Nephron progenitor cell (in vitro differentiated cells): ENCODE data around the gene ANLN.

Experiments
- DNase-seq: peaks from one replicate; pipeline ENCODE4 v3.0.0; 2021
- H3K27ac Mint-ChIP-seq: 2 replicates; pipeline ENCODE4 v1.8.0; 2021; ENCODE audit warnings: mild to moderate bottlenecking, moderate library complexity, mixed read lengths
- H3K27me3 Mint-ChIP-seq: 2 replicates; pipeline ENCODE4 v1.8.0; 2021; ENCODE audit warnings: mild to moderate bottlenecking, low read depth, mixed read lengths; ENCODE audit not compliant: poor library complexity
- H3K36me3 Mint-ChIP-seq: 2 replicates; pipeline ENCODE4 v1.8.0; 2021; ENCODE audit warnings: low read depth, mixed read lengths
- H3K4me1 Mint-ChIP-seq: 2 replicates; pipeline ENCODE4 v1.8.0; 2021; ENCODE audit warnings: mixed read lengths
- H3K4me3 Mint-ChIP-seq: 2 replicates; pipeline ENCODE4 v1.8.0; 2021; ENCODE audit warnings: mild to moderate bottlenecking, moderate library complexity, mixed read lengths
- H3K9me3 Mint-ChIP-seq: 2 replicates; pipeline ENCODE4 v1.8.0; 2021; ENCODE audit warnings: mild to moderate bottlenecking, moderate library complexity, mixed read lengths
- TF ChIP-seq, protein P1 (sequence below): fragments of 200-600 bp; sonication (generic); IDR thresholded peaks from 2 replicates; pipeline ENCODE4 v1.5.0; 2021; ENCODE audit warnings: antibody characterized with exemption

The ANLN gene

DNA sequence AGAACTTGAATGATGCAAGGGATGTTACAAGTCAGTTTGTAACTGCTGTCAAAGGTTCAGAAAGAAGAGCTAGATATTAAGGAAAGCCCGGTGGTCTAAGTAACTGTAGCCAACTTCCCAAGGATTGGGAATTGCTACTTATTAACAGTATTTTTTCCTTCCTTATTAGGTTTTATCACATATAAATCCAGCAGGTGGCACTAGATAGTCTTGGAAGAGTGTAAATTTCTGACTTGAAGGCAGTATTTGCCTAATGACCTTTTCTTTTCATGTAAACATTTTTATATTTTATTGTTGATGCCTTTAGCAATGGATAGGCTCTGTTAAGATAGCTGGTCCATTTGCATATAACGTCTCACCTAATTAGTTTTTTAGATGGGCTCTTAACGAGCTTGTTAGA lies 51.2 kb downstream of the ANLN start:
- peaks cover 5% of the 10 kb centered on the region for H3K9me3 Mint-ChIP-seq
- peaks cover 43% of the 10 kb centered on the region for H3K36me3 Mint-ChIP-seq
- H3K27me3 Mint-ChIP-seq: no peaks in the 10 kb centered on the region
- no peak for DNase-seq
- no peak overlapping the region for H3K27ac Mint-ChIP-seq
- H3K4me3 Mint-ChIP-seq: no peak overlapping the region
- H3K4me1 Mint-ChIP-seq: no peaks in the 10 kb centered on the region
- TF ChIP-seq, protein P1, sequence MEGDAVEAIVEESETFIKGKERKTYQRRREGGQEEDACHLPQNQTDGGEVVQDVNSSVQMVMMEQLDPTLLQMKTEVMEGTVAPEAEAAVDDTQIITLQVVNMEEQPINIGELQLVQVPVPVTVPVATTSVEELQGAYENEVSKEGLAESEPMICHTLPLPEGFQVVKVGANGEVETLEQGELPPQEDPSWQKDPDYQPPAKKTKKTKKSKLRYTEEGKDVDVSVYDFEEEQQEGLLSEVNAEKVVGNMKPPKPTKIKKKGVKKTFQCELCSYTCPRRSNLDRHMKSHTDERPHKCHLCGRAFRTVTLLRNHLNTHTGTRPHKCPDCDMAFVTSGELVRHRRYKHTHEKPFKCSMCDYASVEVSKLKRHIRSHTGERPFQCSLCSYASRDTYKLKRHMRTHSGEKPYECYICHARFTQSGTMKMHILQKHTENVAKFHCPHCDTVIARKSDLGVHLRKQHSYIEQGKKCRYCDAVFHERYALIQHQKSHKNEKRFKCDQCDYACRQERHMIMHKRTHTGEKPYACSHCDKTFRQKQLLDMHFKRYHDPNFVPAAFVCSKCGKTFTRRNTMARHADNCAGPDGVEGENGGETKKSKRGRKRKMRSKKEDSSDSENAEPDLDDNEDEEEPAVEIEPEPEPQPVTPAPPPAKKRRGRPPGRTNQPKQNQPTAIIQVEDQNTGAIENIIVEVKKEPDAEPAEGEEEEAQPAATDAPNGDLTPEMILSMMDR: peak; percentile 42

DNA sequence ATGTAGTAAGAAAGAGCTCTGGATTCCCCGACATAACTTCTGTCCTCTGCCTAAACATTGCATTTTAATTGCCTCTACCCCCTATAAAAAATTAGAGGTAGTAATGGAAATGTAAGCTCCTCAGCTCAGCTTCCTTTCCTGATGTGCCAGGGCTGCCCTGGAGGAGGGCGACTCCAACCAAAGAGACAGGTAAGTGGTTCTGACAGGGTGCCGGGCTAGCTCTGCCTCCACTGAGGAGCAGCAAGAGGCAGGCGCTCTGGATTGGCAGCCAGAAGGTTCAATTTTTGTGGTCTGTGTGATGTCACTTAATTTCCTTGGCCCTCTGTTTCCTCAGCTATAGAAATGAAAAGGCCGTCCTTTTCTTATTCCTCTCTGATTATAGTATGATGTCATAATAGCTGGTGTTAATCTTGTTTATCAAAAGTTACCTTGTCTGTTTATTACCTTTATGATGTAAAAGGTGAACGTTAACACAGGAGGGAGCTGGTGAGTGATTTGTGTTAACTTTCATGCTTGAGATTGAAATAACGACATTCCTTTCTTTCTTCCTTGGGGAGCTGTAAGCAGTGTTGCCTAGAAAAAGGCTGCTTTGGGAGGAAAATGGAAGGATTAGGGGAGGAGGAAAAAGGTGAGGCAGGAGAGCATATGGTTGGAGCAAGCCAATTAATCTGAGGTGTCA lies 51.8 kb downstream of the ANLN start:
- no peak overlapping the region for H3K4me3 Mint-ChIP-seq
- peaks cover 11% of the 10 kb centered on the region for H3K9me3 Mint-ChIP-seq
- no peak for DNase-seq
- TF ChIP-seq, protein P1: no peak
- H3K4me1 Mint-ChIP-seq: no peaks in the 10 kb centered on the region
- no peaks in the 10 kb centered on the region for H3K27me3 Mint-ChIP-seq
- H3K27ac Mint-ChIP-seq: no peak overlapping the region
- peaks cover 43% of the 10 kb centered on the region for H3K36me3 Mint-ChIP-seq

DNA sequence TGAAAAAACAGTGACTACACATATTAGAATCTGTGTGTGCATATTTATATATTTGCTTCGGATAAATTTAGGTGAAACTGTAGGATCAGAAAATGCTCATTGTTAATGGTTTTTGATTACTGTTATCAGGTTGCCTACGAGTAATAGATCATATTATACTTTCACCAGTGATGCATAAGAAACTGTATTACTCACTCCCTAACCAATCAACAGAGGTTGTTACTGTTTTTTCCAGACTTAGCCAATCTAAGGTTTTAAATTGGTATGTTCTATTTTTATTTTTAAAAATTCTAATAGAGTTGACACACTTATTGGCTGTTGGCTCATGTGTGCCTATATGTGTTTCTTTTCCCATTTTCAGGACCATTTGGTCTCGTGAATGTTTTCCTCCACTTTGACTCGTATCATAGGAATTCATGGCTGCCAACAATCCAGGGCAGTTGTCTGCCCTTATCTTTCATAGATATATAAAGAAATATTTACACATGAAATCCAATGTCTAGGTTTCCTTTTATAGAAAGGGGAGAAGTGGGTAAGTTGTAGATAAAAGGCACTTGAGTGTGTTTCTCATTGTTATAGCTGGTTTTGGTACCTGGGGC lies 59.2 kb downstream of the ANLN start:
- H3K36me3 Mint-ChIP-seq: peaks cover 77% of the 10 kb centered on the region
- H3K27me3 Mint-ChIP-seq: no peaks in the 10 kb centered on the region
- peaks cover 15% of the 10 kb centered on the region for H3K9me3 Mint-ChIP-seq
- TF ChIP-seq, protein P1: no peak
- DNase-seq: no peak
- H3K27ac Mint-ChIP-seq: no peak overlapping the region
- no peak overlapping the region for H3K4me3 Mint-ChIP-seq
- no peaks in the 10 kb centered on the region for H3K4me1 Mint-ChIP-seq

DNA sequence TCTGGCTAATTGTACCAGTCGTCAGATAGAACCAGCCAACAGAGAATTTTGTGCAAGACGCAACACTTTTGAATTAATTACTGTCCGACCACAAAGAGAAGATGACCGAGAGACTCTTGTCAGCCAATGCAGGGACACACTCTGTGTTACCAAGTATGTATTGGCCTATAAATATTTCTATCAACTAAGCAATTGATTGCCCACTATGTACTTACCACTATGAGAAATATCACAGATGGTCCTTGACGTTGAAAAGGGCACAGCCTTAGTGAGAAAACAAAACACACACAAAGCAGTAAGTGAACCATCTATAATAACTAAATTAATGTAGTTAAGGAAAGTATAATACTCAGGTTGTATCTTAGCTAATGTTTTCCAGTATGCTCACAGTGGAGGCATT lies 60.0 kb downstream of the ANLN start:
- Mint-ChIP-seq H3K27me3 (no peaks in the 10 kb centered on the region), H3K36me3 (peaks cover 78% of the 10 kb centered on the region), H3K27ac (no peak overlapping the region), H3K4me1 (no peaks in the 10 kb centered on the region), H3K4me3 (no peak overlapping the region), H3K9me3 (peaks cover 15% of the 10 kb centered on the region)
- DNase-seq: no peak
- TF ChIP-seq, protein P1: no peak

DNA sequence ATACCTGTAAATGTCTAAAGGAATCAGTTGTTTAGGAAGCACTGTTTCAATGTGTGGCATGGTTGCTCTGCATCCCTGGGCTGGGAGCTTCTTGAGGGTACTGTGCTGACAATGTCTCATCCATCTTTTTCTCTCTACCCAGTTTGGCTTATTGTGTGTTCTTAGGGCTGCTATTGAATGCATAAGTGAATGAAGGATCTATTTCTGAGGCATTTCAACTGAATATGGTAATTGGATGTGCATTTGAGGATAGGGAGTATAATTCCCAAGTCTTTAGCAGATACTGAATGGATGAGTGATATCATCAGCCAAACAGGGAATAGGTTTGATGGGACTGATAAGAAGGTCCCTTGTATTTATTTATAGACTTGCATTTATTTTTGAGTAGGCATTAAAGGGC lies 64.1 kb downstream of the ANLN start:
- Mint-ChIP-seq H3K4me1 (no peaks in the 10 kb centered on the region), H3K27ac (no peak overlapping the region), H3K4me3 (no peak overlapping the region), H3K9me3 (no peaks in the 10 kb centered on the region), H3K36me3 (peaks cover 43% of the 10 kb centered on the region), H3K27me3 (peaks cover 3% of the 10 kb centered on the region)
- DNase-seq: no peak
- TF ChIP-seq, protein P1: no peak

DNA sequence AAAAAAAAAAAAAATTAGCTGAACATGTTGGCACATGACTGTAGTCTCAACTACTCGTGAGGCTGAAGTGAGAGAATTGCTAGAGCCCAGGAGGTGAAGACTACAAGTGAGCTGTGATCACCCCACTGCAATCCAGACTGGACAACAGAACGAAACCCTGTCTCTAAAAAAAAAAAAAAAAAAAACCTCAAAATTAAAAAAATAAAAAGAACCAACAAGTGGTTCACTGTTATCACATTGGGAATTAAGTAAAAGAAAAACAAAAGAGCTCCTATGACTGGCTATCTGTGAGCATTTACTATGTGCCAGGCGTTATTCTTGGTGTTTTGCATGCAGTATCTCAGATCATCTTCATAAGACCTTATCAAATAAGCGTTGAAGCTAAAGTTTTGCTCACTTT lies 66.0 kb downstream of the ANLN start:
- peaks cover 3% of the 10 kb centered on the region for H3K27me3 Mint-ChIP-seq
- H3K4me3 Mint-ChIP-seq: no peak overlapping the region
- H3K9me3 Mint-ChIP-seq: no peaks in the 10 kb centered on the region
- no peaks in the 10 kb centered on the region for H3K4me1 Mint-ChIP-seq
- TF ChIP-seq, protein P1: no peak
- peaks cover 31% of the 10 kb centered on the region for H3K36me3 Mint-ChIP-seq
- no peak overlapping the region for H3K27ac Mint-ChIP-seq
- DNase-seq: no peak
